Thyroid gland (tissue), 4 donors: ENCODE measurements around the gene VRK1. TPM values are rescaled to one million over a fixed set of nuclear protein-coding genes. Genes with fewer than 3 reads are reported as not detected.

Experiments used
- DNase-seq, 2 donors: peaks; one replicate each; pipeline ENCODE4 v3.0.0-alpha.2; 2019
- H3K27ac ChIP-seq, 3 donors: fragments of 200-600 bp; sonication (generic); 1 replicate in 2 of 3; 2 replicates in 1 of 3; pipeline ENCODE4 v1.5.1; 2016 to 2019; ENCODE audit warnings: mild to moderate bottlenecking in 1 of 3, moderate library complexity in 1 of 3
- H3K27me3 ChIP-seq: fragments of 200-600 bp; sonication (generic); one replicate; pipeline ENCODE4 v1.5.1; 2019
- H3K36me3 ChIP-seq, 2 donors: fragments of 200-600 bp; sonication (generic); one replicate each; pipeline ENCODE4 v1.5.1; 2016 to 2019
- H3K4me1 ChIP-seq, 2 donors: fragments of 200-600 bp; sonication (generic); one replicate each; pipeline ENCODE4 v1.5.1; 2017 to 2019
- H3K4me3 ChIP-seq, 3 donors: fragments of 200-600 bp; sonication (generic); replicated peaks in 1 of 3; 1 replicate in 2 of 3; 2 replicates in 1 of 3; pipeline ENCODE4 v1.5.1; 2016; ENCODE audit warnings: mild to moderate bottlenecking in 1 of 3
- H3K9me3 ChIP-seq: fragments of 200-600 bp; sonication (generic); one replicate; pipeline ENCODE4 v1.5.1; 2017
- POLR2A ChIP-seq, 2 donors: fragments of 450-650 bp; IDR thresholded peaks; one replicate each; pipeline ENCODE4 v1.6.1; 2017; ENCODE audit warnings: antibody characterized with exemption in 2 of 2, mild to moderate bottlenecking in 2 of 2, moderate library complexity in 1 of 2
- WGBS, 2 donors: methylation state at CpG; one replicate each; pipeline ENCODE4 v1.1.5; 2017; 5-methylcytosine and 5-hydroxymethylcytosine counted together
- intact Hi-C: fragments of 100-400 bp; cut with DNase I; formaldehyde crosslinking; loops from one replicate; pipeline ENCODE4 v1.15.1; 2023
- total RNA-seq, 4 donors: library from RNA; depleted of rRNA; stranded (reverse); fragments of >200 nt; gene quantifications; one replicate each; pipeline ENCODE4 v1.2.3, GENCODE V29; 2016
- TF ChIP-seq, protein P1 (sequence below), 6 experiments: fragments of 200-600 bp in 3 of 6; fragments of 450-650 bp in 3 of 6; sonication (generic) in 3 of 6; IDR thresholded peaks; one replicate each; pipeline ENCODE4 v1.5.1; 2016 to 2019; ENCODE audit warnings: antibody characterized with exemption in 6 of 6, mild to moderate bottlenecking in 2 of 6, inconsistent platforms in 1 of 6, moderate library complexity in 1 of 6

The VRK1 gene
- total RNA-seq, 4 donors from 2014 or later, result 10.1 to 44.4 (median 14.2) TPM

DNA sequence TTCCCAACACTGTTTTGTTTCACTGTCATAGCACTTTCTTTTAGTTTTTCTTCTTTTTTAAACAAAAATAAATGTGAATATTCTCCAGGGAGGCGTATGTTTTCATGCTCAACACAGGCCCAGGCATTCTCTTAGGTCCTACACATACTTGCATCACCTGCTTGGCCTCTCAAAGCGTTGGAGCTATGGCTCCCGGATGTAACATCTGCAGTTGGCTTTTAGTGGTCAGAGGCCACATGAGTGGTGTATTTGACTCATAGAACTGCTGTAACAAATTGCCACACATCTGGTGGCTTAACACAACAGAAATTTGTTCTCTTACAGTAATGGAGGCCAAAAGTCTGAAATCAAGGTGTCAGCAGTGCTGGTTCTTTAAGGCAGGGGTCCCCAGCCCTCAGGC is 44.6 kb upstream of the VRK1 start:
- Histone ChIP-seq H3K36me3 (no peaks in the 10 kb centered on the region), H3K27me3 (no peaks in the 10 kb centered on the region), H3K4me1 (no peaks in the 10 kb centered on the region), H3K9me3 (no peaks in the 10 kb centered on the region), H3K27ac (no peak overlapping the region), H3K4me3 (no peak overlapping the region)
- 85 to 87% methylated on average over 3 of the region's 3 CpGs for WGBS, 2 donors
- no peak for DNase-seq
- TF ChIP-seq, protein P1, sequence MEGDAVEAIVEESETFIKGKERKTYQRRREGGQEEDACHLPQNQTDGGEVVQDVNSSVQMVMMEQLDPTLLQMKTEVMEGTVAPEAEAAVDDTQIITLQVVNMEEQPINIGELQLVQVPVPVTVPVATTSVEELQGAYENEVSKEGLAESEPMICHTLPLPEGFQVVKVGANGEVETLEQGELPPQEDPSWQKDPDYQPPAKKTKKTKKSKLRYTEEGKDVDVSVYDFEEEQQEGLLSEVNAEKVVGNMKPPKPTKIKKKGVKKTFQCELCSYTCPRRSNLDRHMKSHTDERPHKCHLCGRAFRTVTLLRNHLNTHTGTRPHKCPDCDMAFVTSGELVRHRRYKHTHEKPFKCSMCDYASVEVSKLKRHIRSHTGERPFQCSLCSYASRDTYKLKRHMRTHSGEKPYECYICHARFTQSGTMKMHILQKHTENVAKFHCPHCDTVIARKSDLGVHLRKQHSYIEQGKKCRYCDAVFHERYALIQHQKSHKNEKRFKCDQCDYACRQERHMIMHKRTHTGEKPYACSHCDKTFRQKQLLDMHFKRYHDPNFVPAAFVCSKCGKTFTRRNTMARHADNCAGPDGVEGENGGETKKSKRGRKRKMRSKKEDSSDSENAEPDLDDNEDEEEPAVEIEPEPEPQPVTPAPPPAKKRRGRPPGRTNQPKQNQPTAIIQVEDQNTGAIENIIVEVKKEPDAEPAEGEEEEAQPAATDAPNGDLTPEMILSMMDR (IDR thresholded peaks at IDR 0.05), result no peak
- no peak for TF ChIP-seq POLR2A (IDR thresholded peaks at IDR 0.05)
- intact Hi-C loops, result no loop called here

- no peak overlapping the region for H3K27ac ChIP-seq
- H3K27me3 ChIP-seq, result no peaks in the 10 kb centered on the region
- 91 to 98% methylated on average over 8 of the region's 8 CpGs for WGBS, 2 donors
- H3K9me3 ChIP-seq, result no peaks in the 10 kb centered on the region
- H3K4me3 ChIP-seq, result no peak overlapping the region
- no peaks in the 10 kb centered on the region for H3K4me1 ChIP-seq
- intact Hi-C loops, result no loop called here
- no peaks in the 10 kb centered on the region for H3K36me3 ChIP-seq
- no peak for DNase-seq
- TF ChIP-seq, protein P1 (IDR thresholded peaks at IDR 0.05), result no peak
- TF ChIP-seq POLR2A (IDR thresholded peaks at IDR 0.05), result no peak
These were observed 42.9 kb upstream of the VRK1 start for GRCh38 chr14:96754162-96754844.

DNA sequence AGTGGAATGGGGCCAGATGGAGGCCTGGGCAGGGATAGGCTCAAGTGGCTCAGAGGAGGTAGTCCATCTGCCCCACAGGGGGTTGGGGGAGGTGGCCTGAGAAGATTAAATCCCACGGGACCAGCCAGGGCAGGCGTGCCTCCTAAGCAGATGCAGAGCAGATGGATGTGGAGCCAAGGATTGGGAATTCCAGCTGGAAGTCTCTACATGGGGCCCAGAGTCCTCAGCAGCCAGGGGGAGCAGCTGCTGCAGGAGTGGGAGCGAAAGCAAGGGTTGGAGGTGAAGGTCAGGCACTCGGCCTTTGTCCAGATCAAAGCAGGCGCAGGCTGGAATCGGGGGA is 42.4 kb upstream of the VRK1 start:
- Histone ChIP-seq H3K4me3 (no peak overlapping the region), H3K27ac (no peak overlapping the region), H3K9me3 (no peaks in the 10 kb centered on the region), H3K4me1 (no peaks in the 10 kb centered on the region), H3K36me3 (no peaks in the 10 kb centered on the region), H3K27me3 (no peaks in the 10 kb centered on the region)
- 66 to 68% methylated on average over 6 of the region's 6 CpGs for WGBS, 2 donors
- intact Hi-C loops, result no loop called here
- no peak for DNase-seq
- TF ChIP-seq, protein P1 (IDR thresholded peaks at IDR 0.05), result no peak
- TF ChIP-seq POLR2A (IDR thresholded peaks at IDR 0.05), result no peak

DNA sequence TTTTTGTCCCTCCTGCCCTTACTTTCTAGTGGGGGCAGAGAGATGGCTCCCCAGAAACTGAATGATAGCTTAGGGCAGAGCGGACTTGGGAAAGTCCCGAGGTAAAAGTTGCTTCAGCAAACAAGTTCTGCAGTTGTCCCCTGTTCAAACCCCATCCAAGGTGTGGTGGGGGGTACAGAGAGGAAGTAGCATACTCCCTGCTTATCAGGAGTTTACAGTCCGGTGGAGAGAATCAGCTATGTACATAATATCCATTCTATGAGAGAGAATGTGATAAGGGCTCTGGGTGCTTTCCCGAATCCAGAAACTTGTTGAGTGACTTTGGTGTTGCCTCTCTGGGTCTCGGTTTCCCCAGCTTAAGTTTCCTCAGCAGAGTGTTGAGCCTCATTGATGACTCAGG is 40.4 kb upstream of the VRK1 start:
- Histone ChIP-seq H3K4me1 (no peaks in the 10 kb centered on the region), H3K4me3 (no peak overlapping the region), H3K9me3 (no peaks in the 10 kb centered on the region), H3K36me3 (no peaks in the 10 kb centered on the region), H3K27ac (no peak overlapping the region), H3K27me3 (no peaks in the 10 kb centered on the region)
- intact Hi-C loops, result no loop called here
- TF ChIP-seq, protein P1 (IDR thresholded peaks at IDR 0.05), result no peak
- TF ChIP-seq POLR2A (IDR thresholded peaks at IDR 0.05), result no peak
- WGBS, 2 donors, result 66 to 68% methylated on average over 5 of the region's 5 CpGs
- DNase-seq, result no peak

- Histone ChIP-seq H3K36me3 (no peaks in the 10 kb centered on the region), H3K4me1 (no peaks in the 10 kb centered on the region), H3K9me3 (no peaks in the 10 kb centered on the region), H3K4me3 (no peak overlapping the region), H3K27ac (no peak overlapping the region), H3K27me3 (no peaks in the 10 kb centered on the region)
- intact Hi-C loops, result no loop called here
- DNase-seq, result no peak
- TF ChIP-seq, protein P1 (IDR thresholded peaks at IDR 0.05), result no peak
- no peak for TF ChIP-seq POLR2A (IDR thresholded peaks at IDR 0.05)
- WGBS, 2 donors, result 87% methylated on average over 6 of the region's 7 CpGs
These were observed 39.7 kb upstream of the VRK1 start for GRCh38 chr14:96757456-96757855.
